K562 (cell line): ENCODE results near the gene IP6K1. TPM values are rescaled to one million over a fixed set of nuclear protein-coding genes. Genes with fewer than 3 reads are reported as not detected.

Source experiments
- ATAC-seq: fragments of 200-7000 bp; cut with Tn5 transposase; 3 replicates; pipeline ENCODE4 v1.9.1; 2020; ENCODE audit warnings: moderate library complexity
- BruUV-seq: library from RNA; stranded (reverse); fragments of 400-500 nt; replicated peaks from 2 replicates; lab custom pipeline; 2021; lab: Mats Ljungman, UMichigan
- CTCF ChIA-PET: fragments of 300-600 bp; formaldehyde crosslinking; extraction: SDS; loops from one replicate; lab custom pipeline; 2021; ENCODE audit warnings: low intra/inter-chr PET ratio; lab: Yijun Ruan, JAX
- POLR2A ChIA-PET: fragments of 300-600, 350-650 bp; sonication (Branson Sonifier 250); formaldehyde crosslinking; extraction: SDS; loops from one replicate; lab custom pipeline; 2021; ENCODE audit warnings: antibody characterized with exemption, inconsistent platforms; lab: Yijun Ruan, JAX
- DNase-seq, 4 experiments: peaks; one replicate each; pipeline versions ENCODE4 v3.0.0 to v3.0.0-alpha.2; 2011 to 2018; ENCODE audit warnings: low spot score in 3 of 4, mixed read lengths in 3 of 4; ENCODE audit errors: extremely low read depth in 1 of 4
- FAIRE-seq: peaks from 2 replicates; lab custom pipeline; 2011; peaks lifted over from hg19 to GRCh38; lab: Jason Lieb, UNC
- H2AFZ ChIP-seq: 2 replicates; pipeline ENCODE4 v1.6.0; 2011; ENCODE audit warnings: low read depth, low read length, control low read depth, inconsistent platforms
- H3K27ac ChIP-seq: fragments of 200-600 bp; 3 replicates; pipeline ENCODE4 v1.8.0; 2011; ENCODE audit warnings: low read depth, mild to moderate bottlenecking, control low read depth, inconsistent platforms, low read length, moderate library complexity, mixed read lengths; ENCODE audit errors: extremely low read depth
- H3K27me3 ChIP-seq, 2 experiments: fragments of 300-600 bp in 1 of 2; 2 replicates in 1 of 2; 3 replicates in 1 of 2; pipeline versions ENCODE4 v1.6.0 to v1.8.0; 2011; ENCODE audit warnings: inconsistent platforms in 2 of 2, low read length in 2 of 2, mild to moderate bottlenecking in 1 of 2, mixed read lengths in 1 of 2, moderate library complexity in 1 of 2; ENCODE audit not compliant: control insufficient read depth in 2 of 2, insufficient read depth in 2 of 2
- H3K36me3 ChIP-seq: fragments of 300-600 bp; 3 replicates; pipeline ENCODE4 v1.8.0; 2011; ENCODE audit warnings: mild to moderate bottlenecking, low read length, inconsistent platforms; ENCODE audit not compliant: control insufficient read depth, insufficient read depth
- H3K4me1 ChIP-seq, 2 experiments: fragments of 200-600 bp in 1 of 2; replicated peaks in 1 of 2; 2 replicates in 1 of 2; 3 replicates in 1 of 2; pipeline versions ENCODE4 v1.5.1 to v1.8.0; 2011; ENCODE audit warnings: inconsistent platforms in 2 of 2, low read length in 2 of 2, mild to moderate bottlenecking in 1 of 2, mixed read lengths in 1 of 2, moderate library complexity in 1 of 2; ENCODE audit not compliant: control insufficient read depth in 2 of 2, insufficient read depth in 2 of 2
- H3K4me2 ChIP-seq: 2 replicates; pipeline ENCODE4 v1.6.1; 2011; ENCODE audit warnings: low read length, control low read depth, inconsistent platforms, mixed read lengths; ENCODE audit not compliant: insufficient read depth
- H3K4me3 ChIP-seq: fragments of 200-600 bp; sonication (generic), shearing (Covaris generic); 2 replicates; pipeline ENCODE4 v1.5.1; 2016; ENCODE audit warnings: control low read depth, inconsistent platforms
- H3K79me2 ChIP-seq: fragments of 200-600 bp; 3 replicates; pipeline ENCODE4 v1.8.0; 2011; ENCODE audit warnings: low read length, inconsistent platforms; ENCODE audit not compliant: control insufficient read depth, insufficient read depth
- H3K9ac ChIP-seq, 2 experiments: 2 replicates each; pipeline versions ENCODE4 v1.6.0 to v1.6.1; 2011; ENCODE audit warnings: low read depth in 2 of 2, low read length in 2 of 2, control low read depth in 1 of 2, inconsistent platforms in 1 of 2, mild to moderate bottlenecking in 1 of 2, mixed read lengths in 1 of 2; ENCODE audit not compliant: insufficient read depth in 1 of 2
- H3K9me1 ChIP-seq: one replicate; pipeline ENCODE4 v1.6.0; 2011; ENCODE audit warnings: inconsistent platforms, mild to moderate bottlenecking, low read length, moderate library complexity; ENCODE audit not compliant: control insufficient read depth, insufficient read depth
- H3K9me3 ChIP-seq: replicated peaks from 2 replicates; pipeline ENCODE4 v1.5.1; 2011; ENCODE audit warnings: low read depth, low read length, inconsistent platforms; ENCODE audit not compliant: control insufficient read depth, insufficient read depth
- H4K20me1 ChIP-seq: replicated peaks from 2 replicates; pipeline ENCODE4 v1.6.1; 2011; ENCODE audit warnings: low read length, inconsistent platforms, mixed read lengths; ENCODE audit not compliant: control insufficient read depth, insufficient read depth
- CBX1 ChIP-seq: sonication (generic); IDR thresholded peaks from 2 replicates; pipeline ENCODE4 v1.6.1; 2016; ENCODE audit warnings: antibody characterized with exemption, low read depth, mild to moderate bottlenecking
- CTCFL ChIP-seq: IDR thresholded peaks from 2 replicates; pipeline ENCODE4 v1.6.1; 2011; ENCODE audit warnings: borderline replicate concordance, low read depth, mild to moderate bottlenecking, moderate library complexity, low read length; ENCODE audit not compliant: insufficient read depth, poor library complexity, severe bottlenecking
- FOXK1 ChIP-seq: sonication (generic); formaldehyde crosslinking; IDR thresholded peaks from 2 replicates; pipeline ENCODE4 v1.8.0; 2022; ENCODE audit warnings: missing genetic modification reagents, mild to moderate bottlenecking, borderline replicate concordance
- FOXP1 ChIP-seq: sonication (generic); formaldehyde crosslinking; IDR thresholded peaks from 2 replicates; pipeline ENCODE4 v1.8.0; 2022; ENCODE audit warnings: mild to moderate bottlenecking, missing genetic modification reagents
- FUS ChIP-seq: fragments of 200-400 bp; formaldehyde crosslinking; optimal IDR thresholded peaks from 2 replicates; pipeline ENCODE3; 2017; ENCODE audit warnings: low read depth, low read length
- POLR2H ChIP-seq: IDR thresholded peaks from 2 replicates; pipeline ENCODE4 v1.6.1; 2016; ENCODE audit warnings: missing genetic modification characterization, low read depth, mild to moderate bottlenecking, control low read depth, missing compliant biosample characterization, moderate library complexity
- SMAD1 ChIP-seq: fragments of 150-350 bp; IDR thresholded peaks from 2 replicates; pipeline ENCODE4 v1.6.1; 2014; ENCODE audit warnings: low read length, low read depth; ENCODE audit not compliant: partially characterized antibody
- SREBF2 ChIP-seq: sonication (generic); formaldehyde crosslinking; IDR thresholded peaks from 2 replicates; pipeline ENCODE4 v1.4.0; 2020; ENCODE audit warnings: mild to moderate bottlenecking, missing genetic modification reagents
- USF1 ChIP-seq: sonication (generic); formaldehyde crosslinking; IDR thresholded peaks from 2 replicates; pipeline ENCODE4 v1.9.0; 2022; ENCODE audit warnings: mild to moderate bottlenecking, missing genetic modification reagents
- ZNF253 ChIP-seq: fragments of 250-450 bp; sonication (Bioruptor Pico); conservative IDR thresholded peaks from 2 replicates; pipeline ENCODE4 v1.6.1; 2021; ENCODE audit warnings: mild to moderate bottlenecking
- ZNF318 ChIP-seq, 2 experiments: fragments of 450-650 bp; IDR thresholded peaks; 2 replicates each; pipeline ENCODE4 v1.6.1; 2016; ENCODE audit warnings: mild to moderate bottlenecking in 2 of 2, borderline replicate concordance in 1 of 2, low read depth in 1 of 2, moderate library complexity in 1 of 2
- WGBS: fragments of 100-300 bp; shearing (Covaris generic); methylation state at CpG from one replicate; pipeline ENCODE4 v1.1.6; 2016; ENCODE audit warnings: low coverage, mixed read lengths; ENCODE audit not compliant: insufficient coverage; ENCODE audit errors: missing lambda C conversion rate; 5-methylcytosine and 5-hydroxymethylcytosine counted together
- in situ Hi-C: fragments of 300-500 bp; cut with MboI; formaldehyde crosslinking; loops from 4 replicates; pipeline ENCODE4 v1.15.0; 2018; ENCODE audit warnings: inconsistent platforms, mixed read lengths
- intact Hi-C: fragments of 100-400 bp; cut with micrococcal nuclease; formaldehyde crosslinking; loops from 2 replicates; pipeline ENCODE4 v1.14.2; 2022
- polyA plus RNA-seq, 8 experiments: library from polyadenylated mRNA; depleted of rRNA in 4 of 8; stranded (reverse) in 5 of 8; unstranded in 3 of 8; fragments of >200 nt; fragmentation: Nextera tagmentation in 2 of 8; fragmentation: Illumina TruSeq in 1 of 8; extraction: Ambion mirVana in 2 of 8; extraction: Trizol in 1 of 8; gene quantifications; 2 replicates each; pipeline versions ENCODE4 v1.2.1 to v1.2.3, GENCODE V29; 2011 to 2014; ENCODE audit warnings: inconsistent platforms in 1 of 8, missing spikeins in 1 of 8
- total RNA-seq, 7 experiments: library from RNA; depleted of rRNA in 6 of 7; stranded (reverse); fragments of >200 nt in 6 of 7; fragmentation: Illumina TruSeq in 2 of 7; extraction: Trizol in 2 of 7; gene quantifications; 2 replicates each; pipeline versions ENCODE4 v1.2.1 to v1.2.3, GENCODE V29; 2011 to 2021; ENCODE audit warnings: low replicate concordance in 1 of 7

The IP6K1 gene
- total and polyA plus RNA-seq, 9 of the 15 experiments (the other 6 are each of a cell fraction or from before 2014, with no cell fraction given), result 0.46 to 29.2 (median 13.1) TPM

GRCh38 chr3:49723296-49723627 is 63.1 kb downstream of the IP6K1 start:
- H3K4me1 ChIP-seq, result peaks cover 2 to 41% of the 10 kb centered on the region in 2 experiments; a peak in 4 of 5 replicates
- in situ Hi-C loops, result no loop called here
- POLR2A ChIA-PET, result interaction anchor here (0.6 to 1.4 kb wide), 7 partner anchors 8 to 538 kb away, joined by 3 to 6 read pairs (median 3); no protein-coding TSS in a partner anchor
- peak overlapping the region; percentile 95 to 100 for H3K9ac ChIP-seq
- FAIRE-seq (peak; percentile 51), ATAC-seq (peak; percentile 14), DNase-seq (peak; percentile 38 to 63 (median 52))
- peak overlapping the region; percentile 93 for H3K4me2 ChIP-seq
- peak overlapping the region; percentile 90 for H3K27ac ChIP-seq
- H2AFZ ChIP-seq, result peak overlapping the region; percentile 63
- H3K27me3 ChIP-seq, result no peaks in the 10 kb centered on the region
- peaks cover 12% of the 10 kb centered on the region for H3K79me2 ChIP-seq
- H3K4me3 ChIP-seq, result peak overlapping the region; percentile 99
- CTCF ChIA-PET, result no interaction called here
- H3K9me1 ChIP-seq, result no peaks in the 10 kb centered on the region
- H4K20me1 ChIP-seq, result 0 out of 2 replicates have a peak, but pooled peaks cover 3% of the 10 kb centered on the region
- H3K9me3 ChIP-seq, result no peaks in the 10 kb centered on the region
- 0% methylated on average over 16 of the region's 20 CpGs for whole genome bisulfite sequencing
- intact Hi-C loops, result loop anchor here (5.0 kb wide), 1 partner anchor 114 kb away; no protein-coding TSS in a partner anchor
- BruUV-seq, result TSS peak; percentile 56
- peaks cover 67% of the 10 kb centered on the region; the same call in 2 of the 3 replicates for H3K36me3 ChIP-seq
- no peak for TF ChIP-seq SMAD1
- TF ChIP-seq FUS, result no peak
- no peak for TF ChIP-seq CBX1
- no peak for TF ChIP-seq FOXK1 (CRISPR knock-in tag)
- TF ChIP-seq CTCFL, result no peak
- no peak for TF ChIP-seq SREBF2
- TF ChIP-seq FOXP1 (CRISPR knock-in tag), result no peak
- TF ChIP-seq USF1 (CRISPR knock-in tag), result peak; percentile 85
- no peak for TF ChIP-seq POLR2H
- no peak for TF ChIP-seq ZNF318 (IDR thresholded peaks at IDR 0.05; ENCODE audit: borderline replicate concordance in 1 of 2, low read depth in 1 of 2)
- no peak for TF ChIP-seq ZNF253 (CRISPR knock-in tag)
